ENCODE results near the gene TEPSIN.

The TEPSIN gene

DNA sequence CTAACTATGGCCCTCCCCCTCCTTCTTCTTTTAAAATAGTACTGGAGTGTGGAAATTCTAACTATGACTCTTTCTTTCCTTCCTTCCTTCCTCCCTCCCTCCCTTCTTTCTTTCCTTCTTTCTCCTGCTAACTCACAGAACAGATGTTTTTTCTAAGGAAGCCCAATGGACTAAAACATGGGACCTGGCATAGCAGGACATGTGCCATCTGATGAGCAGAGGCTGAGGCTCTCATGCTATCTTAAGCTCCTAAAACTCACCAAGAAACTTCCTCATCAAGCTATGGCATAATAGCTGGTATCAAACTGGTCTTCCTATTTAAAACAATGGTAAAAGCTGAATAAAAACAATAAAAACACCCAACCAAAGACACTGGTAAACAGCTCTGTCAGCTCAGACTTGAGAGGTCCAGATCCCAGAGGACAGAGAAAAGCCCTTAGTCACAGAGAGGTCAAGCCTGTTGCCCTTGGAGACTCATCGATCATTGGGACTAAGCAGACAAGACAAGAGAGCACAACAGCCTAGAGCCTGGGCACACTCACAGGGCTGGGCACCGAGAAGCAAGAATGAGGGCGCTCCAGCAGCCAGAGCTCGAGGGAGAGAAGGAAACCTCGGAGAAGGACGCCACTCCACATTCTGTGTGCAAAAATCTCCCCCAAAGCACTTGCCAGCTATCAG is 28.7 kb upstream of the TEPSIN start:
- DNase-seq, result no peak

DNA sequence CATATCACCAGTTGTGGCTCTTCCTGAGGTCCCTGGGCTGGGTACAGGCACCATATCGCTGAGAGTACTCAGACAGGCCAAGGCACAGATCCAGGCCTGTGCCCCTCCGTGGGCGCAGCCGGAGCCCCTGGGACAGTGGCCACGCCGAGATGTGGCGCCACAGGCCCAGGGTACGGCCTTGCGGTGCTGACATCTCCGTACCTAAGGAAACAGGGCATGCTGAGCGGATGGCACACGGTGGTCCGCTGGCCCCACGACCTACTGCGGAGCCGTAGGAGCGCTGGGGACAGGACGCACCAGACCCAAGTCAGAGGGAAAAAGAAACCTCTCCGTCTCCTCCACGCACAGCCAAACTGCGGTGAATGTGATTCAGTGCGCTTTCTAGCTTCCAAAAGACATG is 26.7 kb upstream of the TEPSIN start:
- no peak for DNase-seq

DNA sequence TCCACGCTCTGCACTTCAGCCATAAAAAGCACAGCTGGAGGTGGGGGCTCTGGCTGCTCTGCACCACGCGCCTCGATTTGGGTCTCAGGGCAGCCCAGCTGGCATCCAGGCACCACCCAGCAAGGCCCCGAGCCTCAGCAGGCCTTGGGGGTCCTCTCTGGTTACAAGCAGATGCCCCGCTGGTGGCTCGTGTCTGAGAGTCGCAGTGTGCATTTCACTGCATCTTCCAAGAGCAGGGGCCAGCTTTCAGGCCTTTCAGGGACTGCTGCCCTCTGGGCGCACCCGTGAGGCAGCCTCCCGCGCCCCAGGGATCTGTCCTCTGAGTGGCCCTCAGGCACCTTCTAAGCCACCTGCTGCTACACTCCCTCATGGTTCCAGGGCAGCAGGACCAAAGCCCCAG is 25.8 kb upstream of the TEPSIN start:
- DNase-seq, result no peak

DNA sequence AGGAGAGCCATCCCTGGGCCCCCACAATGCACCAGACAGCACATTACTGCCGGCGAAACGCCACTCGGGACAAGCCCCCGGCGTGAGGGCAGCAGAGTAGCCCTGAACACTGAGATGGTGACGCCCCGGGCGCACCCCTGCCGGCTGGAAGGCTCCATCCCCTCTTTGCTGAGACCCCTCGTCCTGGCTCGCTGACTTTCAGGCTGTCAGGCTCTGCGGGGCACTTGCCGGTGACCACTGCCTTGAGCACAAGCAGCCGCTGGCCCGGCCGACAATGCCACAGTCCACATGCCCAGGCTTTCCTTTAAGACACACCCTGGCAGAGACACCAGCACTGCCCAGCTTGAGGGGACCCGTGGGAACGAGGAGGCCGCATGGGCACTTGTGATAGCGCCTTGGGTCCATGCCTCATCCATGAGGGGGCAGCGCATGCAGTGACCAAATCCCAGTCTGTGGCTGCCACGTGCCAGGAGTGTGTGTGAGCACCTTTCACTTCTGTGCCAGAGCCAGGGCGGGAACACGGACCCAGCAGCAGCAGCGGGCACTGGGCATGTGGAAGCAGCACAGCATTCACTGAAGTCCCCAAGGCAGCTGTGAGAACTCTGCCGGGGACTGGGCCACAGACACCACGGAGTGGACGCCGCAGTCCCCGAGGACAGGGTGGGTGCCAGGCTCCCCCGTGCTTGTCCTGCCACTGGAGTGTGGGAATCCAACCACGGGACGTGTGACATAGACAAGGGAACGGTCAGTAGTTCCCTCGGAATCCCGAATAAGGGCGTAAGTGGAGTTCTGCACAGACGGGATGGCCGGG is 24.7 kb upstream of the TEPSIN start:
- no peak for DNase-seq

DNA sequence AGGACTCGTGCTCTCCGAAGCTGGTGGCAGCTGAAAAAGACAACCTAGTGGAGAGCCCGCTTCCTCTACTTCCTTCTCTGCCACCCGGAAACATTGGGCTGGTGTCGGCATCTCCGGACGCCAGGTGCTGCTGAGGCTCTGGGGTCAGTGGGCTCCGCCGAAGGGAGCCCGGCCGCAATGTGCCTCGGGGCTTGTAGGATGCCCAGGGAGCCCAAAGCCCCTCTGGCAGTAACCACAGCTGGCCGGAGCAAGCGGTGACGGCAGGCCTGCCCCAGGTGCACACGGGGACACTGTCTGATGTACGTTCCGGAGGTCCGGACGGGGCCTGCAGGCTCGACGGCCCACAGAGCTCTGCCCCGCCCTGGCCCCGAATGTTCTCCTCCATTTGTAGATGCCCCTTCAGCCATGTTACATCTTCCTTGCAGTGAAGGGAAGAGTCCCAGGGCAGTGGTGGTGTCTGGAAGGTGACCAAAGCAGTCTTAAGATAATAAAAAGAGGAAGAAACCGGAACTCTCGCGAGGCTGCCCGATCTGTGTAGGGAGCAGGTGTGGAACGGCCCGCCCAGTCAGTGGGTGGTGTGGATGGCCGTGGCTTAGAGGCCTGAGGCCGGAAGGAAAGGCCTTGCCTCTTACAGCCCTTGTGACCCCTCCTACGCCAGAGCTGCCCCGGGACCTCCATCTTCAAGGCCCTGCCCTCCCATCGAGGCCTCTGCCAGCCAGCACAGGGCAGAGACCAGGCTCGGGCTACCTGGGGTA is 22.9 kb upstream of the TEPSIN start:
- DNase-seq, result no peak

DNA sequence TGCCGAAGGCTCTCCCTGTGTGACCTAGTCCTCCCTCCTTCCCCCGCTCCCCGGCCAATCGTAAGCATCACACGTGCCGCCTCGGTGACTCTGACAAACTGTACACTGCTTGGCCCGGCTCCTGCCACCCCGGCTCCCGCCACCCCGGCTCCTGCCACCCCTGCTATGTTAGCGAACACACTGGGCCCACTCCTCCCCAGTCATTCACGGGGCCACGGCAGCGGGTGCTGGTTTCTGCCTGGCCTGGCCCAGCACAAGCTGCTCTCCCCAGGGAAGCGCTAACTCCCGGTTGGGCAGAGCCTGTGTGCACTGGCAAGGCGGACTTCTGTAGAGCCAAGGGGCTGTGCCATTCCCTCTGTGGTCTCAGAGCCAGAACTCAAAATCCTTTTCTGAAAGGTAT is 22.2 kb upstream of the TEPSIN start:
- no peak for DNase-seq

DNA sequence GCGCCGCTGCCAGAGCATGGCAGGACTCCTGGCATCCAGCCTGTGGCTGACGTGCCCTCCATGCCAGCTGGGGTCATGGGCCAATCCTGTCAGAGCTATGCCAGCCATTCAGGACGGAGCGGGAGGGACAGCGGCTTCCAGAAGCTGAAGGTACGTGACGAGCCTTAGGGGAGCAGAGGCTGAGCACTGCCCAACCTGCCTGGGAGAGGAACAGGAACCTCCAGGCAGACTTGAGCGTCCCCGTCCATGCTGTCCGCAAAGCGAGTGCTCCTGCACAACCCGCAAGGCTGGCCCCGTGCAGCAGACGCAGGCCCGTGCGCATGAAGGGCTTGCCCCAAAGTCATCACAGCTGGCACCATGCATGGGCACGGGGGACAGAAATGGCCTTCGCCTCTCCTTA is 21.8 kb upstream of the TEPSIN start:
- DNase-seq, result no peak

DNA sequence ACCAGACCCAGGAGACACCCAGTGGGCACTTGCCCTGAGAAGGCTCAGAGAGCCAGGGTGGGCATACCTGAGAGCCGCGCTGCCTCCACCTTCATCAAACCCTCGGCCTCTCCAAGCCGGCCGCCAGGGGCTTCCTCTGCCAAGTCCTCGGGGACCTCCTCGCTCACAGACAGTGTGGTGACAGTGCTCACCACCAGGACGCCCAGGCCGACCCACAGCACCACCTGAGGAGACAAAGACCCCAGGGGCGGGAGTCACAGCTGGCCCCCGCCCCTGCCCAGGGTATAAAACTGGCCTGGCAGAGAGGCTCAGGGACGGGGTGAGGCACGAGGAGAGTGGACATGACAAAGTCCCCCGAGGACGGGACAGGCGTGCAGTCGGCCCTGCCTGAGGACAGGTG is 21.3 kb upstream of the TEPSIN start:
- DNase-seq, result no peak

DNA sequence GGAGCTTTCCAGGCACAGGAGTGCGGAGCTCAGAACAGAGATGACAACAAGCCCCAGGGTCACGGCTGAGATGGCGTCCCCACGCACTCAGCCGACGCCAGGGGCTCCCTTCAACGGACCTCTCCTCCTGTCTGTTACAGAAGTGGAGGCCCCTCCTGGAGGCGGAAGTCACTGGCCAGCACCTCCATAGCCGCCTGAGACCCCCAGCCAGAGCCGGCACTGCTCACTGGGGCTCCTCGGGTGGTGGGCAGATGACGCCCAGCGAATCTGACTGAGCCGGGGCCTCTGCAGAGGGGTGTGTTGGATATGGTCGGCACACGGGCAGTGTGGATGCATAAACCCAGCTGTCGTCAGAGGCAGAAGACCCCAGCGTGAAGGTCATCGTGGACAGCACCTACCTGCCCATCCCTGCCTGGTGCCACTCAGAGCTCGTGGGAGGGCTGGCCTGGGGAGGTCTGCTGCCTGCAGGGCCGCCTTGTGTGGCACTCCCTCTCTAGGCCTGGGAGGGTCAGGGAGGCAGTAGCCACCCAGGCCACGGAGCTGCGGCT is 20.3 kb upstream of the TEPSIN start:
- no peak for DNase-seq

DNA sequence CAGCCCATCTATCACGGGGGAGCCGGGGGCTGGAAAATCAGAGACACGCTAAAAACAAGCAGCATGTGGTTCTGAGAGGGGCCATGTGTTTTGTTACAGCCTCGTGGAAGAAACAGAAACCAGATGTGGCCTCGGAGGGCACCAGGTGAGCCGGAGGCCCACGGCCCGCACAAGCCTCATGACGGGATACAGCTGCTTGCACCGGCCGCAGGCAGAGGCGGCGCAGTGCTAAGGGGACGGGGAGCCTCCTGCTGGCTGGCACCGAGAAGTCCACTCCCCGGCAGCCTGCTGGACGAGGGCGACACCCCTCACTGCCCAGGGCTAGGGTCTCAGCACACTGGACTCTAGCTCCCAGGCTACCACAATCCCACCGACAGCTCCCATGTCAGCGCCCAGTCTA is 19.4 kb upstream of the TEPSIN start:
- no peak for DNase-seq

DNA sequence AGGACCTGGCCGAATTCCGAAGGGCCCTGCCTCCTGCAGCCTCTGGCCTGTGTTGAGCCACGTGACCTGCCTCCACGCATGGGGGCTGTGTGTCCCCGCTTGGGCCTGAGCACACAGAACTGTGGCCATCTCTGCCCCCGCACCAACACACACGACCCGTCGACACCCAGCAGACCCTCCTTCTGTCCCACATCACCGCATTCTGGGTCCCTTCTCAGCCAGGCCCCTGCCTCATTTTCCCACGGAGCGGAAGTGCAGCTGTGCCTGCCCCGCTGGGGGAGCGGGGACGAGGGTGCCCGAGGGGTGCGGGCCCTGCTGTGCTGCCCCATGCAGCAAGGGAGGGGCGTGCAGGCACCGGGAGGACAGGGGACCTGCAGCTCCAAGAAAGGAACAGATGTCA is 18.7 kb upstream of the TEPSIN start:
- DNase-seq, result no peak

DNA sequence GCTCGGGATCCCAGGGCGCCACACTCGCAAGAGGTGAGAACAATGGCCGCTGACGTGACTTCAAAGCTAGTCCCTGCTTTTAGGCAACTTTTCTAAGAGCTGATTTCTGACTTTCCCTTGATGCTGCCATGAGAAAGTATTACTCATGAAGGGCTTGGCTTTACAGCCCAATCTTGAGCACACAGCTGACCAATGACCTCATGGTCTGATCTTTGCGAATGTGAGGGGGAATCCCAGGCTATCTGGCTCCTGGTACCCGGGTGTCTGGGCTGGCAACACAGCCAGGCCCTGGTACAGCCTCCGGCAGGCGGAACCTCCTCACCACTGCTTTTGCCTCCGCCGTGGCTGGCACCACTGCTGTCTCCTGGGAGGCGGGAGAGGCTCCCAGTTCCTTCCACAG is 17.8 kb upstream of the TEPSIN start:
- no peak for DNase-seq

DNA sequence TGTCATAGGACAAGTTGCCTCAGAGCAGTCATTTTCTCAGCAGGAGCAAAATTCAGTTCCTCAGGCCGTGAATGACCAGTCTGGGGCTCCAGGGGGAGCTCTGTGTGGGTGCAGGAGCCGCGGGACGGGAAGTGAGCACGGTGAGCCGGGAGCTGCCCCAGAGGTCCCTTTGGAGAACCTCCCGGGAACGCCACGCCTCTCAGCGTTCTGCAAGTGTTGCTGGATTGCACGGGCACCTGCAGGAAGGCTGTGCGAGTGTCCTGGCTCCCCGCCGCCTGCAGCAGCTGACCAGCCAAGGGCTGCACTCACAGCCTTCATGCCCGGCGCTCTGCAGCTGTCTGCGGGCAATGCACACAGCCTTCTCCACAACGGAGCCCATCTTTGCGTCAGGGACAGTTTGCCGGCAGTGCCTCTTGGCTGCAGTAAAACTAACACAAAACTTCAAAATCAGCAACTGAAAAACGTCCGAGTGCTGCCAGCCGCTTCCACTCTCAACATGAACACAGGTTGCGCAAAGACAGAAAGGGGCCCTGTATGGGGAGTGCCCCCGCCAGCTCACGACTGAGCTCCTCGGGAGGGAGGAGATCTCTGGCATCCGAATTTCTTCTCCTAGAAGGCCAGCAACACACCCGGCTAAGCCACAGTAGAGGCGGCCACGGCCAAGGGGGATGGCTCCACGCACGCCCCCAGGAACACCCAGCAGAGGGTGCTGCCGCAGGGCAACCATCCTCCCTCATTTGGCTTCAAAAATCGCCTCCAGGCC is 16.3 kb upstream of the TEPSIN start:
- DNase-seq, result no peak

DNA sequence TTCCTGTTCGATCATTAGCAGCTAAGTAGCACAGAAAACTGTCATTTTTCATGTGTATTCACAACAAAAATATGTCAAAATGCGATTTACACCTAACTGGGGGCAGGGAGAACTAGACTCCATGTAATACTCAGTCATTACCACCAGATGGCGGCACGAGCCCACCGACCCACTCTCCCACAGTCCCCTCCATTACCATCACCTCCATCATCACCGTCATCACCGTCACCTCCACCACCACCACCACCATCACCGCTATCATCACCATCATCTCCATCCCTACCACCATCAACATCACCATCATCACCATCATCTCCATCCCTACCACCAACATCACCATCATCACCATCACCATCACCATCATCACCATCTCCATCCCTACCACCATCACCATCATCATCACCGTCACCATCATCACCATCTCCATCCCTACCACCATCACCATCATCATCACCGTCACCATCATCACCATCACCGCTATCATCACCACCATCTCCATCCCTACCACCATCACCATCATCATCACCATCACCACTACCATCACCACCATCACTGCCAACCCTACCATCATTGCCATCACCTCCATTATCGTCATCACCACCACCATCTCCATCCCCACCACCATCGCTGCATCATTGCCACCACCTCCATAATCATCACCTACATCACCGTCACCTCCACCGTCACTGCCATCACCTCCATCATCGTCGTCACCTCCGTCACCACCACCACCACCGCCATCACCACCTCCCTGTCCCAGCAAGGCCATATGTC is 14.7 kb upstream of the TEPSIN start:
- DNase-seq, result peak; percentile 51

DNA sequence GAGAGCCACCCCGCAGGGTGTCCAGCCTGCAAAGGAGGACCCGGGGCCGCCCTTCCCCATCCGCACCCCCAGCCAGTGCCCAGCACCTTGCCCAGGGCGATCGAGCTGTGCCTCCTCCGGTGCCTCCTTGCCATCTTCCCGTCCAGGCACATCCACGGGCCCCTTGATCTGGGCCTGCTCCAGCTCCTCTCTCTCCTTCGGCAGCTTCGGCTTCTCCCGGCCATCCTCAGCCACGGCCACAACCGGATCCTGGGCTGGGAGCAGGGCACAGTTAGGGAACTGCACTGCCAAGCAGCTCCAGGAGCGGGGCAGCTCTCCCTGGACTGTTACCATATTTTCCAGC is 14.1 kb upstream of the TEPSIN start:
- no peak for DNase-seq

DNA sequence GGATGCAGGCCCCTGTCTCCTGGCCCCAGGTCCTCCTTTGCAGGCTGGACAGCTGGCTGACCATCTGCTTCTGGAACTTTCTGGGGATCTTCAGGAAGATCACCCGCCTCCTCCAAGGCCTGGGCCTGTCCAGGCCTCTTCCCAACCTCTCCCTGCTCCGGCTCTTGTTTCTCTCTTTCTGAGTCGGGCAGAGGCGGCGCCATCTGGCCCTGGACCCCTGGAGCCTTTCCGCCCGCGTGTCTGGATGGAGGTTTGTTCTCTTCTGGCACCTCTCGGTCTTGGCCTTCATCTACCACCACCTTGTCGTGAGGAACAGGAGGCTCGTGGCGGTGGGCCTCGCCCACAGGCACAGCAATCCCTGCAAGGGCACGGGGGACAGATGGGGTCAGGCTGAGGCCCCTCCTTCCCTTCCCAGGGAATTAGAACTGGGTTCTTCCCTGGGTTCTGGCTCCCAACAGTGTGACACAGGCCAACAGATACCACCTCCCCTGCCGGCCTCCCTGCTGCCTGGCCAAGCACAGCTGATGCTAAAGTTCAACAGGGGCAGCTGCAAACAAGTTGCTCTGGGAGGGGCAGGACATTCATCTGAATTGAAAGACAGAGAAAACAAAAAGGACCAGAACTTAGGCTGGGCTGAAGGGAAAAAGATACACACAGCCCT is 13.6 kb upstream of the TEPSIN start:
- no peak for DNase-seq

DNA sequence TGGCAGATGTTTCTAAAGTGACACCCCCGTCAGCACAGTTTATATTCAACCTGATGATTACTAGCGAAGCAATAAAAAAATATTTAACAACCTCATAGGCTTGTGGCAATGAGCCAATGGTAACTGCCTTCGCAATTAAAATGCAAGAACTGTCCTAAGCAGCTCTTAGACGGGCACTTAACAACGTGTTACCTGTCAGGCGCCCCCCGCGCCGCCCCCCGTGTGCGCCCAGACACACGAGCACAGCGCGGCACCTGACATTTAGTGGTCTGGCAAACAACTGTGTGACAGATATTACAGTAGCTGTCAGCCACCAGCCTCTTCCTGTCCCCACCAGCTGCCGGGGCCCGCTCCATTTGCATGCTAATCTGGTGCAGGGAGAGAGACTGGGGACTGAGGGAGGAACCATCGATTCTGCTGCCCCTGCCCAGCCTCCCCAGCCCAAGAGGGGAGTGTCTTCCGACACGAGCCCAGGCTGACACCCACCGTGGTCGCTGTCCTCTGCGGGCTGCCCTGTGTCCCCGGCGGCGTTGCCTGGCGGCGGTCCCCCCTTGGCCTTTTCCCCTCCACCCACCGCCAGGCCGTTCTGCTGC is 12.9 kb upstream of the TEPSIN start:
- DNase-seq, result no peak

DNA sequence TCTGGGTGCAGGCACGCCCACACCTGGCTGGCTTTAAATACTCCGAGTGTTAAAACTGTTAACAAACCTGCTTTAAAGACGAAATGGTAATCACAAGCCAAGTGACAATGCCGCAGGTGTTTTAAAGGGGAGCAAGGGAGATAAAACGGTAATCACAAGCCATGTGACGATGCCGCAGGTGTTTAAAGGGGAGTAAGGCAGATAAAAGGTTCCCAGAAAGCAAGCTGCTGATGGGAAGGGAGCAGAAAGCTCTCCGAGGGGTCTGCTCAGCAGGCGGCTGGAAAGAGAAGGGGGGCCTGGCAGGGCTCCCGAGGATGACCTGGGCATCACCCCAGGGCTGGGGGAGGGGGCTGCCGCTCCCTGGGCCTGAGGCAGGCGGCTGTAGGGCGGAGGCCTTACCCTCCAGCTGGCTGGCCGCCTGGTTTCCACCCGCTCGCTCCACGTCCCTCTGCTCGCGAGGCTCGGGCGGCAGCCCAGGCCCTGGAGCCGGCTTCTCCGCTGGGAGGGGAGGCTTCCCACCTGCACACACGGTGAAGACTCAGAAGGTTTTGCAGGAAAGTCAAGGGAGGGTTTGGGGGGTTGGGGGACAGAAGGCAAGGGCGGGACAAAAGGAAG is 12.3 kb upstream of the TEPSIN start:
- no peak for DNase-seq

DNA sequence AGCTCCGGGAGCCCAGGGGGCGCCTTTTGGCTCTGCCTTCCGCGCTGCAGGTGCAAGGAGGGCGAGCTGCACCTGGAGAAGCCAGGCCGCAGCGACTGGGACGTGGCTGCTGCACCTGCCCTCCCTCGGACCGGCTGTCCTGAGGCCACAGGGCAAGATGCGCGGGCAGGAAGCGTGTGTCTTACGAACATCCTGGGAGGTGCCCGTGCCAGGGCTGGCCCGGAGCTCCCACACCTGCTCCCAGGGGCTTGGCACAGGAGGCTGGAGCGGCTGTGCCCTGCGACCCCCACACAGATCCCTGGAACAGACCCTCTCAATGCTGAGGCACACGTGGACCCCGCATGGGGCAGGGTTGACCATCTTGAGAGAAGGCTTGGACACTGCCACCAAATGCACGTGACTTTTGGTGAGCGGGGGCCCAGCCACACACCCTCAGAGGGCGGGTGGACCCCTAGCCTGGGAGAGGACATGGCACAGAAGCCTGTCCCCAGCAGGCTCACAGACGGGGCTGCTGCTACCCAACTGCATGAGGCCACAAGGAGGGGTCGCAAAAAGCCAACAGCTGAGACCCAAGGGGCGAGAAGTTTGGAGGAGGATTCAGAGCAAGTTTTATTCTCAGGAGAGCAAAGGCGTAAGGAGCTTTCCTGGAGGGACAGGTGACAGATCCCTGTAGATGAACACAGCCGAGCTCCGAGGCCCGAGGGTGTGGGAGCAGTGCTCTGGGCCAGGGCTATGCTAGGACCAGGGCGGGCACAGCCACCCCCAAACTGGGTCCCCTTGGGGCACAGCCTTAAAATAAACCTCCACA is 11.6 kb upstream of the TEPSIN start:
- DNase-seq, result no peak
